ENCODE data around the gene TSC22D4.

DNA sequence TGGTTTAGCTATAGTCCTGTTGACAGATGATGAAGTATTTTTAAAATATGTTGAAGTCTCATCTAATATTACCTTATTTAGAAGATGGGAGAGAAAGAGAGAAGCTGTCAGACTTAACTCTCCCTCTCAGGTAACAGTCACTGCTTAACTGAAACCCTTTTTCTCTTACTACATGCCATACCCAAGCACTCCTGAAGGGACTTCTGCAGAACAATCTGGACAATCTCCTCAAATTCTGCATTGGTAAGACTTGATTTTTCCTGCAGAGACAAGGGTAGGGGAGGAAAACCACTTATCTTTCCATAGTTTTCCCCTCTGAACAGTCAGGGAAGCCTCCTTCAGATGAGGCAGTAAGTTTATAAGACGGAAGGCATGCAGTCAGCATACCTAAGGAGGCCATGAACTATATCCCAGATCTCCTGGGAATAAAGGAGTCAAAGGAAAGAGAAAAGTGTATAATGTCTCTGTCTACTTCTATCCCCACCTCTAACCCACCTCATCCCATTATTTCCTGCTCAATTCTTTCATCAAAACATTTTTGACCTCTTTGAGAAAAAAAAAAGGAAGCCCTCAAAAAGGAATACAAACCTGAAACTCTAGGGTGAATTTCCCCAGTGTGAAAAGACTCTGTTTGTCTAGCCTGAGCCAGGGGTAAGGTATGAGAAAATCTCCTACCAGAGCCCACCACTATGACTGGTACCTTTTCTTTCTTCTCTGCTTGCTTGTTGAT, 59.9 kb downstream of the TSC22D4 start:
- TF ChIP-seq, protein P1, sequence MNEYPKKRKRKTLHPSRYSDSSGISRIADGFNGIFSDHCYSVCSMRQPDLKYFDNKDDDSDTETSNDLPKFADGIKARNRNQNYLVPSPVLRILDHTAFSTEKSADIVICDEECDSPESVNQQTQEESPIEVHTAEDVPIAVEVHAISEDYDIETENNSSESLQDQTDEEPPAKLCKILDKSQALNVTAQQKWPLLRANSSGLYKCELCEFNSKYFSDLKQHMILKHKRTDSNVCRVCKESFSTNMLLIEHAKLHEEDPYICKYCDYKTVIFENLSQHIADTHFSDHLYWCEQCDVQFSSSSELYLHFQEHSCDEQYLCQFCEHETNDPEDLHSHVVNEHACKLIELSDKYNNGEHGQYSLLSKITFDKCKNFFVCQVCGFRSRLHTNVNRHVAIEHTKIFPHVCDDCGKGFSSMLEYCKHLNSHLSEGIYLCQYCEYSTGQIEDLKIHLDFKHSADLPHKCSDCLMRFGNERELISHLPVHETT (tag by site-specific recombination; IDR thresholded peaks at IDR 0.05): no peak
- no peak for TF ChIP-seq ZNF692 (tag by site-specific recombination; IDR thresholded peaks at IDR 0.05)
- no peak for TF ChIP-seq CTCF (tag by site-specific recombination; IDR thresholded peaks at IDR 0.05)
- TF ChIP-seq AEBP2 (tag by site-specific recombination; IDR thresholded peaks at IDR 0.05; ENCODE audit: borderline replicate concordance): no peak
- TF ChIP-seq TCF7L2 (IDR thresholded peaks at IDR 0.05; ENCODE audit: borderline replicate concordance, low read depth, low read length): no peak
- TF ChIP-seq, protein P2, sequence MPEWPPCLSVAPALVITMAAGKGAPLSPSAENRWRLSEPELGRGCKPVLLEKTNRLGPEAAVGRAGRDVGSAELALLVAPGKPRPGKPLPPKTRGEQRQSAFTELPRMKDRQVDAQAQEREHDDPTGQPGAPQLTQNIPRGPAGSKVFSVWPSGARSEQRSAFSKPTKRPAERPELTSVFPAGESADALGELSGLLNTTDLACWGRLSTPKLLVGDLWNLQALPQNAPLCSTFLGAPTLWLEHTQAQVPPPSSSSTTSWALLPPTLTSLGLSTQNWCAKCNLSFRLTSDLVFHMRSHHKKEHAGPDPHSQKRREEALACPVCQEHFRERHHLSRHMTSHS (tag by site-specific recombination; IDR thresholded peaks at IDR 0.05): no peak
- no peak for TF ChIP-seq ZBTB1 (tag by site-specific recombination; IDR thresholded peaks at IDR 0.05)
- no peak for TF ChIP-seq ZNF132 (tag by site-specific recombination; IDR thresholded peaks at IDR 0.05; ENCODE audit: borderline replicate concordance)
- no peak for TF ChIP-seq ZNF274 (IDR thresholded peaks at IDR 0.05; ENCODE audit: low read length)
- no peak for TF ChIP-seq ZNF274 (tag by site-specific recombination; IDR thresholded peaks at IDR 0.05; ENCODE audit: borderline replicate concordance)
- no peak for TF ChIP-seq ZBTB26 (tag by site-specific recombination; optimal IDR thresholded peaks at IDR 0.05)
- no peak for TF ChIP-seq YY1 (tag by site-specific recombination; IDR thresholded peaks at IDR 0.05)
- TF ChIP-seq ZNF629 (tag by site-specific recombination; IDR thresholded peaks at IDR 0.05): no peak
- TF ChIP-seq, protein P3, sequence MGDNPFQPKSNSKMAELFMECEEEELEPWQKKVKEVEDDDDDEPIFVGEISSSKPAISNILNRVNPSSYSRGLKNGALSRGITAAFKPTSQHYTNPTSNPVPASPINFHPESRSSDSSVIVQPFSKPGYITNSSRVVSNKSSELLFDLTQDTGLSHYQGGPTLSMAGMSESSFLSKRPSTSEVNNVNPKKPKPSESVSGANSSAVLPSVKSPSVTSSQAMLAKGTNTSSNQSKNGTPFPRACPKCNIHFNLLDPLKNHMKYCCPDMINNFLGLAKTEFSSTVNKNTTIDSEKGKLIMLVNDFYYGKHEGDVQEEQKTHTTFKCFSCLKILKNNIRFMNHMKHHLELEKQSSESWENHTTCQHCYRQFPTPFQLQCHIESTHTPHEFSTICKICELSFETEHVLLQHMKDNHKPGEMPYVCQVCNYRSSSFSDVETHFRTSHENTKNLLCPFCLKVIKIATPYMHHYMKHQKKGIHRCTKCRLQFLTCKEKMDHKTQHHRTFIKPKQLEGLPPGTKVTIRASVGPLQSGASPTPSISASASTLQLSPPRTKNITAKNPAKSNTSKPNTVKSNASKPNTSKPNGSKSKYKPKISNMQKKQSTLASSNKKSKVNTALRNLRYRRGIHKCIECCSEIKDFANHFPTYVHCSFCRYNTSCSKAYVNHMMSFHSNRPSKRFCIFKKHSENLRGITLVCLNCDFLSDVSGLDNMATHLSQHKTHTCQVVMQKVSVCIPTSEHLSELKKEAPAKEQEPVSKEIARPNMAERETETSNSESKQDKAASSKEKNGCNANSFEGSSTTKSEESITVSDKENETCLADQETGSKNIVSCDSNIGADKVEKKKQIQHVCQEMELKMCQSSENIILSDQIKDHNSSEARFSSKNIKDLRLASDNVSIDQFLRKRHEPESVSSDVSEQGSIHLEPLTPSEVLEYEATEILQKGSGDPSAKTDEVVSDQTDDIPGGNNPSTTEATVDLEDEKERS (tag by site-specific recombination; IDR thresholded peaks at IDR 0.05): no peak
